GM19324 (cell line): Measurements from ENCODE around the gene CNOT1.
"Not testable (repeated sequence)": the region's sequence is repeated elsewhere in the genome, so short reads cannot be mapped to it uniquely, and the experiment has no call there.

Experiments
- ATAC-seq: cut with Tn5 transposase; IDR thresholded peaks from one replicate; pipeline ENCODE4 v1.9.1; 2021; ENCODE audit warnings: mild to moderate bottlenecking, moderate library complexity; ENCODE audit not compliant: unreplicated experiment, low FRiP score

CNOT1 gene

DNA sequence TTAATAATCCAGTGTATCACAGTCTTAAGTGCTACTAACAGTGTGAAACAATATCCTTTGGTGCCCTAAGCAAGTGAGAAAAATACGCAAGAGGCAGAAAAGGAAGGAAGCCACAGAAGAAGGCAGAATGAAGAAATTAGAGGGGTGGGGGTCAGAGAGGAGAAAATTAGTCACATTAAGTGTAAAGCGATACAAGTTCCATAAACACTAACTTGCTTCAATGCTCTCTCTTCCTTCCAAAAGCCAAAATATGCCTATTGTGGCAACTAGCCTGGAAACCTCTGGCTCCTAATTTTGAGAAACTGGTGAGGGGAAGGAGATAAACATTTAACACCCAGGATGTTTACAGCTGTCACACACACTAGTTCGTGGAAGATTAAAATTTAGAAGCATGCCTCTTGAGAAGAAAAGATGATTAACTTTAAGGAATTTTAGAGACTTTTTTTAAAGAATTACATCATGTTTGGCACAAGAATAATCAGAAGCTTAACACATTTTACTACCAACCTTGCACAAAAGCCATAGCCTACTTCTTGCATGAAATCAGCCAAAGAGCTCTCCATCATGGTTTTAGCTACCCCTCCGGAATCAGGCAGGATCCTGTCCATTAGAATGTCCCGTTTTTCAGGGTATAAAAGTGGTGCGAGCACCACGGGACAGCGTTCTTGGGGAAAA is 44.7 kb downstream of the CNOT1 start:
- no peak for ATAC-seq

- ATAC-seq, result no peak
Measured at GRCh38 chr16:58582971-58583765, 46.5 kb downstream of the CNOT1 start.

DNA sequence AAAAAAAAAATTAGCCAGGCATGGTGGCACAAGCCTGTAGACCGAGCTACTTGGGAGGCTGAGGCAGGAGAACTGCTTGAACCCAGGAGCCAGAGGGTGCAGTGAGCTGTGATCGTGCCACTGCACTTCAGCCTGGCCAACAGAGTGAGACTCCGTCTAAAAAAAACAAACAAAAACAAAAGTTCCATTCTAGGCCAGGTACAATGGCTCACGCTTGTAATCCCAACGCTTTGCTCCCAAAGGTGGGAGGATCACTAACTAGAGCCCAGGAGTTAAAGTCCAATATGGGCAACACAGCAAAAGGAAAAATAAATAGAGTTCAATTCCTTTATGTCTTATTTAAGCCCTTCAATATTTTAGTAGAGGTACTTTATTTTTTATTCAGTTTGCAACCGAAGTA is 47.5 kb downstream of the CNOT1 start:
- no peak for ATAC-seq

GRCh38 chr16:58579587-58579986 is 50.0 kb downstream of the CNOT1 start:
- no peak for ATAC-seq

DNA sequence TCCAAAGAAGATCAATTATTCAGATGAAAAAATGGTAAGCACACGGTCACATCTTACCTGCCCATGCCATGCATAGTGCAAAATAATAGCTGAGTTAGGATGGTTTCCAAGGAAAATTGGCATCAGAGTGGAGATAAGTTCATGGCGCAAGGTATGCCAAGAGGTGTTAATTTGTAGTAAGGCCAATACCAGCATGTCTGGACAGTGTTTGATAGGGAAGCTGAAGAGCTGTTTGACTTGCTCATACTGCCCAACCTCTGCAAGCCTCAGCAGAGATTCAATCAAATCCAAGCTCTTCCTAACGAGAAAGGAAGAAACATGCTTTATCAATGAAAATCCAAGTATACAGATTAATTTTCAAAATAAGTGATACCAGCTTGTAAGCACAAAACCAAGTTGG is 51.0 kb downstream of the CNOT1 start:
- no peak for ATAC-seq

DNA sequence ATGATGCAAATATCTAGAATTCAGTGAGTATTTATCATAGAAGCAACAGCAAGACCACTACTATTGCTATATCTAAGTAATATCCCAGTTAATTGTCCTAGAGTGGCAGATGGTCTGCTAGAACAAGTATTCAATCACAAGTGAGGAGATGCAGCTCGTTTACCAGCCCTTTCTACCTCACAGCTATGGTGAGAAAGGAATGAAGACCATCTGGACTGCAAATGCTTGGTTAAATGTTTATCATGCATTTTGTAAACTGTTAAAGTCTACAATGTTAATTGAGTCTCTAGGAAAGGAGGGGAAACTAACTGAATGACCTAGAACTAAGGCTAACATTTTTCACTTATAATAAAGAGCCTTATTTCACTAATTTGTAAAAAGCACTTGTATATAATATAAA is 52.5 kb downstream of the CNOT1 start:
- no peak for ATAC-seq

GRCh38 chr16:58574895-58575294 is 54.7 kb downstream of the CNOT1 start:
- no peak for ATAC-seq

DNA sequence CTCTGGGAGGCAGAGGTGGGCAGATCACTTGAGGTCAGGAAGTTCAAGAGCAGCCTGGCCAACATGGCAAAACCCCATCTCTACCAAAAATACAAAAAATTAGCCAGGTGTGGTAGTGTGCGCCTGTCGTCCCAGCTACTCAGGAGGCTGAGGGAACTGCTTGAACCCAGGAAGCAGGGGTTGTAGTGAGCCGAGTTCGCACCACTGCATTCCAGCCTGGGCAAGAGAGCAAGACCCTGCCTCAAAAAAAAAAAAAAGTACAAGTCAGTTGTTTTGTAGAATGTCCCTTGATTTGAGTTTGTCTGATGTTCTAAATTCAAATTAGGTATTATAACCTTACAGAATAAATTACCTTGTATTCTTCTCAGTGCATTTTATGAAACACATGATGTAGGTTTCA is 63.9 kb downstream of the CNOT1 start:
- not testable (repeated sequence) for ATAC-seq

DNA sequence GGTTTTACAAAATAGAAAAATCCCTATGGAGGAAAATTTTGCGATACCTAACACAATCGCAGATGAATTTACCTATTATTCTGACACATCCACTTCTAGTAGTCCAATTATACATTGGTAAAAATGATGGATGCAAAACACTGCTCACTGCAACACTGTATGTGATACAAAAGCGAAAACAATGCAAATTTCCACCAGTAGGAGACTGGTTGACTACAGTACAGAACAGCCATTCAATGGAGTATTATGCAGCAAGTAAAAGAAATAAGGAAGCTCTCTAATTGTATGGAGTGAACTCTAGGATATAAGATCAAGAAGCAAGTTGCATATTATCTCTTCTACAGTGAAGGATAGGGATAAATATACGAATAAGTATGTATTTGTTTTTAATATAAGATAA is 65.9 kb downstream of the CNOT1 start:
- no peak for ATAC-seq

DNA sequence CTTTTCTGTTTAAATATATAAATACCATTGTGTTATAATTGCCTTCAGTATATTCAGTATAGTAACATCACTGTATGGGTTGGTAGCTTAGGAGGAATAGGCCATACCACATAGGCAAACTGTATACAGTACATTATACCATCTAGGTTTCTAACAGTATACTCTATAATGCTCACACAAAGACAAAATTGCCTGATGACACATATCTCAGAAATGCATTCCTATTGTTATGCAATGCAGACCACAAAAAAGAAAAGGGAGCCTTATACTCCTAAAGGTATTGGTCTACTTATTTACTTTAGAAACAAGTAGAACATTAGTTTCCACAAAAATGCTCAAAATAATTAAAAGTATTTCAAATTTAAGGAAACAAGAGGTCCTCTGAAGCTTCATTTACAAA is 66.4 kb downstream of the CNOT1 start:
- ATAC-seq, result no peak

- ATAC-seq, result no peak
Measured at GRCh38 chr16:58556678-58557077, 72.9 kb downstream of the CNOT1 start.

DNA sequence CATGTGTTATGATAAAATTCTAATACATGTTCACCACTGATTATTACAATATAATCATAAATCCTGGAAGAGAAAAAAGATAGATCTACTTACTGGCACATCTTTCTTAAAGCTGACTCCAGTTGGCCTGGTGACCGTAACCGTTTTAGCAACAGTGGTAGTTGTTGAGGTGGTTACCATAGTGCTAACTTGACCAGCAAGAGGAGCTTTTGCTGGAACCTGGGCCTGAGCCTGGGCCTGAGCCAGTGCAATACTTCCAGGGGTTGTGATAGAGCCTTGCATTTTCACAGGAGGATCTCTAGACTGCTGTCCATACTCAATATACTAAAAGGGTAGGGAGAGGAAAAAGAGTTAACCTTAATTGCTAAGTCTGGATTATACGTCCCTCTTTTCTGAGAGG is 78.1 kb downstream of the CNOT1 start:
- no peak for ATAC-seq

DNA sequence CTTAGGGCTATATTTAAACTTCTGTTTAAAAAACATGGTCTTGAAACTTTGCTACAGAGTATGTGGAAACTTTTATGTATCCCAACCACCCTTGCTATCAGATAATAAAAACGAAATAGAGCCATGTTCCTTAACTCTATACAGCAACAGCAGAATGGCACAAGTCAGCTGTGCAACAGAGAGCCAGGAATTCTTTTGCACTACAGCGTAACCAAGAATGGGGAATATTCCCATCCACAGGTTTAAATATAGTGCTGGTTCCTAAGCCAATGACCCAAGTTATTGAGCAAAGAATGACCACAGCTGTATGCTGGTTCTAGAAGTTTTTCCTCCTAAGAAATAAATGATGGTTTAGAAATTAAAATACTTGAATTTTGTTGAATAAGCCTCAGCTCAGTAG is 81.2 kb downstream of the CNOT1 start:
- ATAC-seq, result no peak

DNA sequence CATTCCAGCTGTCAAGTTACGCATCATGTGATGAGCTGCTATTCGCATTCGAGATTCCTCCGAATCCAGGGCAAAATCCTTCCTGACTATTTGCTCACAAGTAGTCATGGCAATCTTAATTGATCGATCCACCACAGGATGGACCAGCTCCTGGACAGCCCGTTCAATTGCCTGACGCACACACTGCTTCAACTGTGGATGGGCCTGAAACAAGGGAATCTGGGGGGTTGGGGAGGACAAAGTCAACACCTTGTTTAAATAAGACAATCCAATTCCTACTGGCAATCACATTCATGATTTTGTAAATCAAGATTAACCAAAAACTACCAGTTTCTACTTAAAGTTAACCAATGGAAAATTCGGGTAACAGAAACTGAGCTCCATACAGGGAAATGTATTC is 85.9 kb downstream of the CNOT1 start:
- ATAC-seq, result no peak

DNA sequence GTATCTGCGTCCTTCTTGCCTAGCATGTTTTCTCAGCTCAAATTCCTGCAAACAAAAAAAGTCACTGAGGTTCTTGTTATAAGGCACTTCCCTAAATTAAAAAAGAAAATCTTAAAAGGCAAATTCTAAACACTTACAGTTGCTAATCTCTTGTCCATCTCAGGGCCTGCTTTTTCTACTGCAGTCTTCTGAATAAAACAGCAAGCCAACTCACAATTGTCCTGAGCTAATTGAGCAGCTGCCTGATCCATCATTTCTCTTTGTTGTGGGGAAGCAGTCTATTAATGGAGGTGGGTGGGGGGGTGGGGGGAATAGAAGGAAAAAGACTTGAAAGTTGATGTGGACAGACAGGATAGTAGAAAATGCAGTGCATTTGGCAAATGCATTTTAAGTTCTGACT is 87.3 kb downstream of the CNOT1 start:
- ATAC-seq, result no peak

GRCh38 chr16:58541711-58542110 is 87.9 kb downstream of the CNOT1 start:
- ATAC-seq, result no peak

DNA sequence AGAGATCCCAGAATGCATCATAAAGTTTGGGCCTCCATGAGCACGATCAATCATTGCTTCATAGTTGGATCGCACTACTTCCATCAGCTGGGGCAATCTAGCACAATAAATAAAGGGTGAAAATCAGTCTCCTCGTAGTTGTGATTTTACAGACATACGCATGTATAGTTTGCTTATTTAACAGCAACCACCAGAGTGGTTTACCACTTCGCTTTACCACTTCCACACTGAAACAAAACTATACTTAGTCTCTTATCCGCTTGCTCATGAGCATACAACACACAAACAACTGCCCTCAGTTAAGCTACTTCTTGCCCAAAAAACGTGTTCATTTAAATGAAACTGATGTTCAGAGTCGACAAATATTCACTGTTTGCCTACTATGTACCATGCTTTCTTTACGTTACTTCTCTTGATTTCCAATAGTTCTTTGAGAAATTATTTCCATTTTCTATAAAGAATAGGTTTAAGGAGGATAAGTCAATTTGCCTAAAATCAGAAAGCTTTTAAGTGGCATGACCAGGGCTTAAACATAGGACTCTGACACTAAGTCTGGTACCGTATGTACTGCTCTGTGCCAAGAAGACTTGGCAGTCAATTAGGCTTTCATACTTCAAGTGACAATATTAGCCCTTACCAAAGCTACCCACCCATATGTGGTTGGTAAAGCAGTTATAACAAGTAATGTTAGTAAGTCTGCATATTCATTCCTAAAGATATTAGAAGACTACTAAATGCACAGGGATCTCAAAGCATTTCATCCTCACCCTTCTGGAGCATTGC is 92.3 kb downstream of the CNOT1 start:
- ATAC-seq, result no peak

DNA sequence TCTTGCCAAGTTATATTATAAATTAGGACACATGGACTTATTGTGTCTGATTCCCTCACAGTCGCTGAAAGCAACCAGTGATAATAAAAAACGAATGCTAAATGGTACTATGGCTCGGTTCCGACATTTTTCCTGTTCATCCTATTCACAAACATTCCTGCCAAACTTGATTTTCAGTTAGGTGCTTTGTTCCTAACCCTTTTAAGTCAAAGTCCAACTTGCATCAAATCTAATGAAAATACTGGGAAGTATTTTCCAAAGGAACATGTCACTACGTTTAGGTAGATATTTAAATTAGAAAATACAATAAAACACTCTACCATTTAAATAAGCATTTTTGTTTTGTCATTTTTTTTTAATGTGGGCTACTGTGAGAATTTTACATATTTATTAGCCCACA is 93.3 kb downstream of the CNOT1 start:
- no peak for ATAC-seq

DNA sequence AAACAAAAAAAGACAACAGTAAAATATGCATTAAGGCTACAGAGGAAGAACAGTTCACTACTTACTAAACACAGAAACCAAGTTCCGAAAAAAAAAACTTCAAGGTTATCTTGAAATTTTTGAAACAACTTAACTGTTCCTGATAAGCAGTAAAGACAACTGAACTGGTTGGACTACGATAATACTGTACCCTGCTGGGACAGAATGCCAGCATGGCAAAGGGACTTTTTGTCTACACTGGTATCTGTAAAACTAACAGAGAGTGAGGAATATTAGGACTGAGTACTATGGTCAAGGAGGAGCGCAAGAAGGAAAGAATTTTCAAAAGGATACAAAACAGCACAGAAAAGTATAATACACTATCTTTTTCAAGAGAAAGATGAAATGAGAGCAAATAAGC is 94.5 kb downstream of the CNOT1 start:
- ATAC-seq, result no peak

DNA sequence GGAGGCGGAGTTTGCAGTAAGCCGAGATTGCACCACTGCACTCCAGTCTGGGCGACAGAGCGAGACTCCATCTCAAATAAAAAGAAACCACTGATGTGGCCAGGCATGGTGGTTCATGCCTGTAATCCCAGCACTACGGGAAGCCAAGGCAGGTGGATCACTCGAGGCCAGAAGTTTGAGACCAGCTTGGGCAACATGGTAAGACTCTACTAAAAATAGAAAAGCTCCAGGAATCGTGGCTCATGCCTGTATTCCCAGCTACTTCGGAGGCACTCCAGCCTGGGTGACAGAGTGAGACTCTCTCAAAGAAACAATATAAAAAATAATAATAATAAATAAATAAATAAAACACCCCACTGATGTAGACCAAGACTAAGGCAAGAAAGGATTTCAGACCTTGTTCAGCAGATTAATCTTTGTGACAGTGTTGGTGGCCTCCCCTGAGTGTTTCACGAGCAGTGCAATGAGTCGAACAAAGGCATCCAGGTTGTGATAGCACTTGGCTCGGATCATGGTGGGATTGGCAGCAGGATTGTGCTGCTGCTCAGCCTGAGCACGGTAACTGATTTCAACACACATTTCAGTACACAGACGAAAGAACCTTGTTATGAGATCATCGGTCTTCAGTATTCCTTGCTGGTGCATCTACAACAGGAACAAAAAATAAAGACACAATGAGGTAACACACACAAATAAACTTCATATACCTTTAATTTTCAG is 95.7 kb downstream of the CNOT1 start:
- no peak for ATAC-seq

DNA sequence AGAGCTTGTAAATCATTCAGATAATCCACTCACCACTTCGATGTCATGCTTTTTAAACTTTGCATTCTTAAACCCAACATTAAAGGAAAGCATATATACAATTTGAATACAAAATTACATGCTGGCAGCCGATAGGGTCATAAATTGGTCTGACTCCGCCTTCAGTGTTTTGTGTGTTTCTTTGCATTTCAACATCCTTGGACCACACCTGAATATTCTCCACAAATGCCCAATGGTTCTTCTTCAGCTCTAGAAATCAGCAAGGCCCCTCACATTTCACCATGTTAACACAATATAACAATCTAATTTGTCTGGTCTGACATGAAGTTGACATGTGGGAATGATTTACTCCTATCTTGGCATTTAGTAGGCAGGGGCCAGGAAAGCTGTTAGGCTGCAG is 97.2 kb downstream of the CNOT1 start:
- ATAC-seq, result no peak
